Kidney (tissue), 14 donors: ENCODE measurements around the gene NR2F1. TPM values are rescaled to one million over a fixed set of nuclear protein-coding genes. Genes with fewer than 3 reads are reported as not detected.

Experiments used
- DNase-seq, 5 donors: peaks; one replicate each; pipeline ENCODE4 v3.0.0-alpha.2; 2013 to 2020
- FAIRE-seq: peaks from 2 replicates; lab custom pipeline; 2012; peaks lifted over from hg19 to GRCh38; lab: Jason Lieb, UNC
- H3K27ac ChIP-seq, 2 donors: one replicate each; pipeline ENCODE4 v1.7.0; 2013; ENCODE audit warnings: low read depth in 2 of 2, low read length in 2 of 2, inconsistent platforms in 1 of 2
- H3K27me3 ChIP-seq: one replicate; pipeline ENCODE4 v1.7.1; 2013; ENCODE audit warnings: low read length, inconsistent platforms; ENCODE audit not compliant: control insufficient read depth, insufficient read depth
- H3K36me3 ChIP-seq, 3 donors: one replicate each; pipeline versions ENCODE4 v1.7.0 to v1.7.1; 2013; ENCODE audit warnings: low read length in 3 of 3, control low read depth in 1 of 3, inconsistent platforms in 1 of 3; ENCODE audit not compliant: insufficient read depth in 3 of 3, control insufficient read depth in 2 of 3
- H3K4me1 ChIP-seq, 3 donors: one replicate each; pipeline versions ENCODE4 v1.7.0 to v1.7.1; 2013; ENCODE audit warnings: low read length in 3 of 3, inconsistent platforms in 1 of 3, low read depth in 1 of 3; ENCODE audit not compliant: control insufficient read depth in 2 of 3, insufficient read depth in 2 of 3
- H3K4me3 ChIP-seq, 3 donors: one replicate each; pipeline versions ENCODE4 v1.7.0 to v1.8.1; 2013; ENCODE audit warnings: low read length in 3 of 3, control low read depth in 1 of 3, inconsistent platforms in 1 of 3
- H3K9ac ChIP-seq, 3 donors: one replicate each; pipeline versions ENCODE4 v1.7.0 to v1.7.1; 2013; ENCODE audit warnings: low read length in 3 of 3, control low read depth in 1 of 3, inconsistent platforms in 1 of 3
- H3K9me3 ChIP-seq, 3 donors: one replicate each; pipeline versions ENCODE4 v1.7.0 to v1.7.1; 2013; ENCODE audit warnings: low read length in 3 of 3, control low read depth in 1 of 3, inconsistent platforms in 1 of 3; ENCODE audit not compliant: control insufficient read depth in 2 of 3, insufficient read depth in 1 of 3
- CTCF ChIP-seq: IDR thresholded peaks from 3 replicates; pipeline ENCODE4 v1.5.1; 2012; ENCODE audit warnings: mild to moderate bottlenecking, moderate library complexity, borderline replicate concordance; ENCODE audit not compliant: insufficient read depth; ENCODE audit errors: extremely low read depth
- intact Hi-C: fragments of 100-400 bp; cut with DNase I; formaldehyde crosslinking; loops from one replicate; pipeline ENCODE4 v1.11.1; 2022
- polyA plus RNA-seq: library from polyadenylated mRNA; stranded (reverse); fragments of 350-450 nt; fragmentation: Illumina TruSeq; extraction: RNeasy Lipid Tissue Mini Kit (QIAGEN cat#74804); gene quantifications from one replicate; pipeline ENCODE4 v1.2.3, GENCODE V29; 2014; ENCODE audit warnings: low read depth, low replicate concordance; ENCODE audit not compliant: insufficient read depth
- total RNA-seq: library from RNA; stranded (reverse); fragmentation: NEBNext Ultra II Directional; extraction: Animal tissue kit (Norgen Biotek cat#: 25700); gene quantifications from one replicate; pipeline ENCODE4 v1.2.1, GENCODE V29; 2021
- donor health status: control.
- donor health status: control.
- donor health status: control.
- donor health status: control.
- donor health status: control.
- donor health status: DM: yes; HTN: yes; CAD: no.
- donor health status: Normal renal cell carcinoma (clear cell type).

NR2F1 gene
- total and polyA plus RNA-seq, 2 donors from 2014 or later: 22.8 to 49.5 TPM

GRCh38 chr5:93574491-93575305, 8.3 kb upstream of the NR2F1 start:
- Histone ChIP-seq H3K9me3 (no peaks in the 10 kb centered on the region), H3K4me3 (no peak overlapping the region), H3K27me3 (no peaks in the 10 kb centered on the region), H3K4me1 (peaks cover 0 to 9% (median 3%) of the 10 kb centered on the region in 3 donors), H3K9ac (no peak overlapping the region), H3K27ac (peak overlapping the region; percentile 8 to 14), H3K36me3 (peaks cover 0 to 2% (median 0%) of the 10 kb centered on the region in 3 donors)
- DNase-seq: peak in 4 of 5 donors; percentile 30 to 83 (median 62)
- intact Hi-C loops: no loop called here
- FAIRE-seq: no peak
- no peak for TF ChIP-seq CTCF

GRCh38 chr5:93575461-93576414, 7.3 kb upstream of the NR2F1 start:
- Histone ChIP-seq H3K36me3 (peaks cover 0 to 2% (median 0%) of the 10 kb centered on the region in 3 donors), H3K4me1 (peaks cover 0 to 9% (median 6%) of the 10 kb centered on the region in 3 donors), H3K27ac (no peak overlapping the region), H3K9ac (peak overlapping the region in 1 of 3 donors; percentile 16), H3K4me3 (peak overlapping the region in 1 of 3 donors; percentile 1), H3K9me3 (no peaks in the 10 kb centered on the region), H3K27me3 (no peaks in the 10 kb centered on the region)
- DNase-seq: peak in 2 of 5 donors; percentile 72 to 75
- FAIRE-seq: no peak
- intact Hi-C loops: no loop called here
- TF ChIP-seq CTCF: no peak

- intact Hi-C loops: no loop called here
- Histone ChIP-seq H3K4me1 (peaks cover 0 to 7% (median 6%) of the 10 kb centered on the region in 3 donors), H3K9me3 (no peaks in the 10 kb centered on the region), H3K9ac (peak overlapping the region in 1 of 3 donors; percentile 32), H3K27ac (peak overlapping the region; percentile 83 to 95), H3K27me3 (no peaks in the 10 kb centered on the region), H3K4me3 (peak overlapping the region in 1 of 3 donors; percentile 26), H3K36me3 (peaks cover 0 to 2% (median 0%) of the 10 kb centered on the region in 3 donors)
- DNase-seq (peak in 3 of 5 donors; percentile 12 to 46 (median 28)), FAIRE-seq (no peak)
- TF ChIP-seq CTCF: no peak
Measured at GRCh38 chr5:93576994-93577853, 5.8 kb upstream of the NR2F1 start.
